Kidney (tissue), 14 donors: ENCODE results near the gene TADA2B. TPM values are rescaled to one million over a fixed set of nuclear protein-coding genes. Genes with fewer than 3 reads are reported as not detected.

Source experiments
- DNase-seq, 5 donors: peaks; one replicate each; pipeline ENCODE4 v3.0.0-alpha.2; 2013 to 2020
- FAIRE-seq: peaks from 2 replicates; lab custom pipeline; 2012; peaks lifted over from hg19 to GRCh38; lab: Jason Lieb, UNC
- H3K27ac ChIP-seq, 2 donors: one replicate each; pipeline ENCODE4 v1.7.0; 2013; ENCODE audit warnings: low read depth in 2 of 2, low read length in 2 of 2, inconsistent platforms in 1 of 2
- H3K27me3 ChIP-seq: one replicate; pipeline ENCODE4 v1.7.1; 2013; ENCODE audit warnings: low read length, inconsistent platforms; ENCODE audit not compliant: control insufficient read depth, insufficient read depth
- H3K36me3 ChIP-seq, 3 donors: one replicate each; pipeline versions ENCODE4 v1.7.0 to v1.7.1; 2013; ENCODE audit warnings: low read length in 3 of 3, control low read depth in 1 of 3, inconsistent platforms in 1 of 3; ENCODE audit not compliant: insufficient read depth in 3 of 3, control insufficient read depth in 2 of 3
- H3K4me1 ChIP-seq, 3 donors: one replicate each; pipeline versions ENCODE4 v1.7.0 to v1.7.1; 2013; ENCODE audit warnings: low read length in 3 of 3, inconsistent platforms in 1 of 3, low read depth in 1 of 3; ENCODE audit not compliant: control insufficient read depth in 2 of 3, insufficient read depth in 2 of 3
- H3K4me3 ChIP-seq, 3 donors: one replicate each; pipeline versions ENCODE4 v1.7.0 to v1.8.1; 2013; ENCODE audit warnings: low read length in 3 of 3, control low read depth in 1 of 3, inconsistent platforms in 1 of 3
- H3K9ac ChIP-seq, 3 donors: one replicate each; pipeline versions ENCODE4 v1.7.0 to v1.7.1; 2013; ENCODE audit warnings: low read length in 3 of 3, control low read depth in 1 of 3, inconsistent platforms in 1 of 3
- H3K9me3 ChIP-seq, 3 donors: one replicate each; pipeline versions ENCODE4 v1.7.0 to v1.7.1; 2013; ENCODE audit warnings: low read length in 3 of 3, control low read depth in 1 of 3, inconsistent platforms in 1 of 3; ENCODE audit not compliant: control insufficient read depth in 2 of 3, insufficient read depth in 1 of 3
- CTCF ChIP-seq: IDR thresholded peaks from 3 replicates; pipeline ENCODE4 v1.5.1; 2012; ENCODE audit warnings: mild to moderate bottlenecking, moderate library complexity, borderline replicate concordance; ENCODE audit not compliant: insufficient read depth; ENCODE audit errors: extremely low read depth
- intact Hi-C: fragments of 100-400 bp; cut with DNase I; formaldehyde crosslinking; loops from one replicate; pipeline ENCODE4 v1.11.1; 2022
- polyA plus RNA-seq: library from polyadenylated mRNA; stranded (reverse); fragments of 350-450 nt; fragmentation: Illumina TruSeq; extraction: RNeasy Lipid Tissue Mini Kit (QIAGEN cat#74804); gene quantifications from one replicate; pipeline ENCODE4 v1.2.3, GENCODE V29; 2014; ENCODE audit warnings: low read depth, low replicate concordance; ENCODE audit not compliant: insufficient read depth
- total RNA-seq: library from RNA; stranded (reverse); fragmentation: NEBNext Ultra II Directional; extraction: Animal tissue kit (Norgen Biotek cat#: 25700); gene quantifications from one replicate; pipeline ENCODE4 v1.2.1, GENCODE V29; 2021
- donor health status: control.
- donor health status: control.
- donor health status: control.
- donor health status: control.
- donor health status: control.
- donor health status: DM: yes; HTN: yes; CAD: no.
- donor health status: Normal renal cell carcinoma (clear cell type).

The TADA2B gene
- total and polyA plus RNA-seq, 2 donors from 2014 or later, result 14.2 to 30.5 TPM

- TF ChIP-seq CTCF, result no peak
- Histone ChIP-seq H3K27ac (no peak overlapping the region), H3K9ac (no peak overlapping the region), H3K4me1 (peaks cover 0 to 4% (median 0%) of the 10 kb centered on the region in 3 donors), H3K4me3 (no peak overlapping the region), H3K36me3 (peaks cover 2 to 55% (median 32%) of the 10 kb centered on the region in 3 donors), H3K27me3 (no peaks in the 10 kb centered on the region), H3K9me3 (no peaks in the 10 kb centered on the region)
- no peak for FAIRE-seq
- intact Hi-C loops, result no loop called here
- DNase-seq, result peak in 4 of 5 donors; percentile 40 to 67 (median 52)
These were observed 30.0 kb upstream of the TADA2B start for GRCh38 chr4:7013175-7013574.

DNA sequence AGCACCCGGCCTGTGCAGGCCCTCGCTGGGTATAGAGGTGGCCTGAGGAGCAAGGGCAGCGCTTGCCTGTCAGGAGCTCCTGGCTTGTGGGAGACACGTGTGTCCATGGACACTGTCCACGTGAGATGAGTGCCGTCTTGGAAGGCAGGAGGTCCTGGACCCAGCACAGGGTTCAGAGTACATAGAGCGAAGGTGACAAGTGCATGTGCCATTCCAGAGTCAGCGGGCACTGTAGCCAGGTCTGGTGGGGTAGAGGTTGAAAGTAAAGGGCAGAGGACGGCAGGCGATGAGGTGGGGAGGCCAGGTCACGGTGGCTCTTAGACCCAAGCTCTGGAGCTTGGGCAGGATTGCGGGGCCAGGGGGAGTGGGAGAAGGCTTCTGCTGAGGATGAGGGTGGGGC, 28.4 kb upstream of the TADA2B start:
- Histone ChIP-seq H3K4me1 (peaks cover 0 to 4% (median 4%) of the 10 kb centered on the region in 3 donors), H3K9ac (no peak overlapping the region), H3K27ac (no peak overlapping the region), H3K27me3 (no peaks in the 10 kb centered on the region), H3K9me3 (no peaks in the 10 kb centered on the region), H3K36me3 (peaks cover 2 to 42% (median 31%) of the 10 kb centered on the region in 3 donors), H3K4me3 (no peak overlapping the region)
- FAIRE-seq, result no peak
- intact Hi-C loops, result no loop called here
- no peak for DNase-seq
- no peak for TF ChIP-seq CTCF

DNA sequence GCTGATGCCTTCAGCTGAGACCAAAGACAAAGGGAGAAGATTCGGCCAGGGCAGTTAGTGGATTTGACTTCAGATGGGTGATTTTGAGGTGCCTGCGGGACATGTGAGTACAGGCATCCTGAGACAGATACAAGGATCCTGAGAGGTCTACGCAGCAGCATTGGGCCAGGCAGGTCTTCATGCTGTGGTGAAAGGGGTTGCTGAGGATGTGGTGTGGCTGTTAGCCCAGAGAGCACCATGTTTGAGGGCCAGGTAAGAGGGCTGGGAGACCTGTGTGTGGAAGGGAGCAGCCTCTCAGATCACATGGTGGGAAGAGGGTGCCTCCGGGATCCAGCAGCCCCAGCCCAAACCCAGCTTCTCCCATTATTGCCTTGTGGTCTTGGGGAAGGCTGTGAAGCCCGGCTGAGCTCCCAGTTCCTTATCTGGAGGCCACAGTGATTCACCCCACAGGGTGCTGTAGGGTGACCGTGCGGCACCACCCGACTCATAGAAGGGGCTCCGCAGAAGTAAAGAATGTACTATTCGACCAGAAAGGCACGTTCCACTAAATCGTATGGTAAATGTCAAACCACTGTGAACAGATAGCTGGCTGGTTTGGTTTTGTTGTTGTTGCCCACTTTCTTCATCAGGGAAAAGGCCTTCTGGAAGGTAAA, 27.7 kb upstream of the TADA2B start:
- Histone ChIP-seq H3K4me3 (no peak overlapping the region), H3K36me3 (peaks cover 2 to 43% (median 30%) of the 10 kb centered on the region in 3 donors), H3K27ac (peak overlapping the region in 1 of 2 donors; percentile 25), H3K27me3 (no peaks in the 10 kb centered on the region), H3K9me3 (no peaks in the 10 kb centered on the region), H3K4me1 (peaks cover 0 to 4% (median 4%) of the 10 kb centered on the region in 3 donors), H3K9ac (no peak overlapping the region)
- intact Hi-C loops, result no loop called here
- no peak for FAIRE-seq
- TF ChIP-seq CTCF, result no peak
- no peak for DNase-seq
